ENCODE measurements around the gene SMIM43.
"Not testable (repeated sequence)": the region's sequence is repeated elsewhere in the genome, so short reads cannot be mapped to it uniquely, and the experiment has no call there.

SMIM43 gene

DNA sequence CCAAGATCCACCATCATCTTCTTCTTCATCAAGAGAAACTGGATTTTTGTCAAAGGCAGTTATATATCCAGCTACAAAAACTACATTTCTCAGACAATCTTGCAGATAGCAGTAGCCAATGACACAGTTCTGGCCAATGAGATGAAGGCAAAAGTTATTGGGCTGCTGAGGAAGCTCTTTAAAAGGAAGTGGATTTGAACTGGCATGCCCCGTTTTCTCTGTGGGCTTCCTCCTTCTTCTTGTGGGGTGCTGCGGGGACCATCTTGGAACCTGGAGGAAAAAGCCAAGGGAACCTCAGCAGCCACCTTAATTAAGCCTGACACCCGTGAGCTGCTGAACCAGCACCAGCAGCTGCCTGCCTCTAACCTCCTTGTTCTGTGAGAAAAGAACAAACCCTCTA, 4.8 kb downstream of the SMIM43 start:
- H3K27ac ChIP-seq: no peak overlapping the region
- H3K4me1 ChIP-seq (ENCODE audit: control insufficient read depth in 1 of 2, insufficient read depth in 1 of 2, low read depth in 1 of 2, low read length in 1 of 2): no peaks in the 10 kb centered on the region
- peaks cover 73% of the 10 kb centered on the region for H3K27me3 ChIP-seq
- H3K9me3 ChIP-seq: no peaks in the 10 kb centered on the region
- TF ChIP-seq, protein P1, sequence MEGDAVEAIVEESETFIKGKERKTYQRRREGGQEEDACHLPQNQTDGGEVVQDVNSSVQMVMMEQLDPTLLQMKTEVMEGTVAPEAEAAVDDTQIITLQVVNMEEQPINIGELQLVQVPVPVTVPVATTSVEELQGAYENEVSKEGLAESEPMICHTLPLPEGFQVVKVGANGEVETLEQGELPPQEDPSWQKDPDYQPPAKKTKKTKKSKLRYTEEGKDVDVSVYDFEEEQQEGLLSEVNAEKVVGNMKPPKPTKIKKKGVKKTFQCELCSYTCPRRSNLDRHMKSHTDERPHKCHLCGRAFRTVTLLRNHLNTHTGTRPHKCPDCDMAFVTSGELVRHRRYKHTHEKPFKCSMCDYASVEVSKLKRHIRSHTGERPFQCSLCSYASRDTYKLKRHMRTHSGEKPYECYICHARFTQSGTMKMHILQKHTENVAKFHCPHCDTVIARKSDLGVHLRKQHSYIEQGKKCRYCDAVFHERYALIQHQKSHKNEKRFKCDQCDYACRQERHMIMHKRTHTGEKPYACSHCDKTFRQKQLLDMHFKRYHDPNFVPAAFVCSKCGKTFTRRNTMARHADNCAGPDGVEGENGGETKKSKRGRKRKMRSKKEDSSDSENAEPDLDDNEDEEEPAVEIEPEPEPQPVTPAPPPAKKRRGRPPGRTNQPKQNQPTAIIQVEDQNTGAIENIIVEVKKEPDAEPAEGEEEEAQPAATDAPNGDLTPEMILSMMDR (IDR thresholded peaks at IDR 0.05): no peak
- H3K4me3 ChIP-seq (ENCODE audit: low read depth in 1 of 2, low read length in 1 of 2): no peak overlapping the region
- no peaks in the 10 kb centered on the region for H3K36me3 ChIP-seq

DNA sequence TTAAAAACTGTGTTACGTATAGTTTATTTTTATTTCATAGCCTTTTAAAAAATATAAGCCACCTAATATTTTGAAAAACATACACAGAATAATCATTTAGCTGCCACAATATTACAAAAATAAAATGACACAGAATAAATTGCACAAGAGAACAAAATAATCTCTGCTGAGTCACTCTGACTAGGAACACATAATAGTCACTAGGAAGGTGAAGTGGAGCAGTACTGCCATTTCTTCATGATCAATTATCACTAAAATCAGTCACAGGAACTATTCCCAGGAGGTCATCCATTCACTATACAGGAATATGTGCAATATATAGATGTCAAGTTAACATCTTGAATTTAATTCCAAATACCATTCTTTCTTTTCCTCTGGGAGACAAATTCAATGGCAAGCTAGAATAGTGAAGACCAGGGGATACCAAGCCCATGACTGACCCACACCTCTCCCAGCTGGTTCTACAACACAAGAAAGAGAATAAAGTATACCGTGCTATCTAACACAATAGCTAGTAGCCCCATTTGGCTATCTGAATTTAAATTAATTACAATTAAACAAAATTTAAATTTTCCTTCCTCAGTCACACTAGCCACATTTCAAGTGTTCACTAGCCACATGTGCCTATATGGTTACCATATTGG, 5.9 kb downstream of the SMIM43 start:
- Histone ChIP-seq H3K27me3 (peaks cover 61% of the 10 kb centered on the region), H3K36me3 (no peaks in the 10 kb centered on the region), H3K4me3 (ENCODE audit: low read depth in 1 of 2, low read length in 1 of 2) (no peak overlapping the region), H3K4me1 (ENCODE audit: control insufficient read depth in 1 of 2, insufficient read depth in 1 of 2, low read depth in 1 of 2, low read length in 1 of 2) (no peaks in the 10 kb centered on the region), H3K9me3 (no peaks in the 10 kb centered on the region), H3K27ac (no peak overlapping the region)
- TF ChIP-seq, protein P1 (IDR thresholded peaks at IDR 0.05): no peak

DNA sequence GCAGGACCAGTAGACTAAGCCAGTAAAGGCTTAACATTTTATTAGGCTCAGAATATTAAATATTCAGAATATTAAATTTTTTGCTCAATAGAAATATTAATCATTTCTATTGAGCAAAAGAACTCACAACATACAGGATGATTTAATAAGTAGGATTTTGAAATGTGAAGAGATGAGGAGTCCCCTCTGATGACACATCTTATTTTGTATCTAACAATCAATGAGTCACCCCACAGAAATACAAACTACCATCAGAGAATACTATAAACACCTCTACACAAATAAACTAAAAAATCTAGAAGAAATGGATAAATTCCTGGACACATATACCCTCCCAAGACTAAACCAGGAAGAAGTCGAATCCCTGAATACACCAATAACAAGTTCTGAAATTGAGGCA, 12.8 kb downstream of the SMIM43 start:
- H3K27me3 ChIP-seq: not testable (repeated sequence)

DNA sequence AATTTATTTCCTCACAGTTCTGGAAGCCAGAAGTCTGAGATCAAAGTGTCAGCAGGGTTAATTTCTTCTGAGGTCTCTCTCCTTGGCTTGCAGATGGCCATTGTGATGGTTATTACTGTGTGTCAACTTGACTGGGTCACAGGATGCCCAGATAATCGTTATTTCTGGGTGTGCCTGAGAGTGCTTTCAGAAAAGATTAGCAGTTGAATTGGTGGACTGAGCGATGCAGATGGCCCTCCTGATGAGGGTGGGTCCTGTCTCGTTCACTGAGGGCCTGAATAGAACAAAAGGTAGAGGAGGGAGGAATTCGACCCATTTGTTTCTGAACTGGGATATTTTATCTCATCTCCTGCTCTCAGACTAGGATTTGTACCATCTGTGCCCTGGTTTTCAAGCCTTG, 15.7 kb downstream of the SMIM43 start:
- H3K27me3 ChIP-seq: peaks cover 4% of the 10 kb centered on the region
- no peaks in the 10 kb centered on the region for H3K9me3 ChIP-seq
- H3K4me1 ChIP-seq (ENCODE audit: control insufficient read depth in 1 of 2, insufficient read depth in 1 of 2, low read depth in 1 of 2, low read length in 1 of 2): no peaks in the 10 kb centered on the region
- H3K4me3 ChIP-seq (ENCODE audit: low read depth in 1 of 2, low read length in 1 of 2): no peak overlapping the region
- TF ChIP-seq, protein P1 (IDR thresholded peaks at IDR 0.05): no peak
- H3K27ac ChIP-seq: no peak overlapping the region
- no peaks in the 10 kb centered on the region for H3K36me3 ChIP-seq

More for the DNA sequence above, 12.8 kb downstream of the SMIM43 start:
- H3K4me1 ChIP-seq (ENCODE audit: control insufficient read depth in 1 of 2, insufficient read depth in 1 of 2, low read depth in 1 of 2, low read length in 1 of 2); H3K4me3 ChIP-seq (ENCODE audit: low read depth in 1 of 2, low read length in 1 of 2); H3K36me3 ChIP-seq; H3K9me3 ChIP-seq; H3K27ac ChIP-seq: not testable (repeated sequence)

DNA sequence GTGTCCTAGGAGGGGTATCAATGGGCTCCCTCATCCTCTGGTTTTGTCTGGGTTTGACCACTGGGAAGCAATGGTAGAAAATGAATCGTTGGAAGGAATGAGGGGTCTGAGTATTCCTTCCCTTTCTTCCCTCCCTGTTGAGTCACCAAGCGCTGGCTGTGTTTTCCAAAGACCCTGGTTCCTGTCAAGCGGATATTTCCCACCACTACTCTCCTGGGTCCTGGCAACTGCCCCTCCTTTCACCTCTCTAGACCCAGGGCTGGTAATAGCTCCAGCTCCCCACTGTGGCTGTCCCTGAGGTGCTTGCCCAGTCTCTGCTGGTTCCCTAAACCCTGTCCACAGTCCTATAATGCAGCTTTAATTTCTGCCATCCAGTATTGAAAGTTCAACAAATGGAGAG, 22.2 kb downstream of the SMIM43 start:
- Histone ChIP-seq H3K27me3 (peaks cover 9% of the 10 kb centered on the region), H3K27ac (no peak overlapping the region), H3K4me1 (ENCODE audit: control insufficient read depth in 1 of 2, insufficient read depth in 1 of 2, low read depth in 1 of 2, low read length in 1 of 2) (no peaks in the 10 kb centered on the region), H3K36me3 (no peaks in the 10 kb centered on the region), H3K9me3 (no peaks in the 10 kb centered on the region), H3K4me3 (ENCODE audit: low read depth in 1 of 2, low read length in 1 of 2) (no peak overlapping the region)
- TF ChIP-seq, protein P1 (IDR thresholded peaks at IDR 0.05): no peak

DNA sequence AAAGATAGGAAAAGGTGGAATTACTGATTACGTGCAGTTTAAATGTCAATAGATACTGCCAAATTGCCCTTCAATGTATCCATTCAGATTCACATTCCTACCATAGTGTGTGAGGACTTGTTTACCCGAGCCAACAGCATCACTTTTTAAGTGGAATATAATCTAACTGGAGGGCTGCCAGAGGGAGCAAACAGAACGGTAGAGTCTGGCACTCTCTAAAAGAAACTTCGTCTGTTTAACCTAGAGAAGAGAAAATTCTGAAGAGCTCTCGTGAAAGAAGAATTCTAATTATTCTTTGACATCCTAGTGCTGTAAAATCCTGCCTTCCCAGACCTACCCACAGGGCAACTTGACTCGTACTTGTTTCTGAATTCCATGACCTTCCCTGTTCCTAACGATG, 23.2 kb downstream of the SMIM43 start:
- Histone ChIP-seq H3K27me3 (peaks cover 9% of the 10 kb centered on the region), H3K36me3 (no peaks in the 10 kb centered on the region), H3K9me3 (no peaks in the 10 kb centered on the region), H3K4me1 (ENCODE audit: control insufficient read depth in 1 of 2, insufficient read depth in 1 of 2, low read depth in 1 of 2, low read length in 1 of 2) (no peaks in the 10 kb centered on the region), H3K4me3 (ENCODE audit: low read depth in 1 of 2, low read length in 1 of 2) (no peak overlapping the region), H3K27ac (no peak overlapping the region)
- TF ChIP-seq, protein P1 (IDR thresholded peaks at IDR 0.05): no peak

Measured in neutrophil (primary cell).